NT2/D1 (cell line): ENCODE results near the gene TMEM208.

Experiments
- SUZ12 ChIP-seq: IDR thresholded peaks from 2 replicates; pipeline ENCODE4 v1.6.1; 2011; ENCODE audit not compliant: insufficient read length, insufficient read depth; ENCODE audit errors: extremely low read depth
- YY1 ChIP-seq: IDR thresholded peaks from 2 replicates; pipeline ENCODE4 v1.6.1; 2011; ENCODE audit not compliant: insufficient read length, insufficient read depth
- ZNF274 ChIP-seq: IDR thresholded peaks from 2 replicates; pipeline ENCODE4 v1.6.1; 2011; ENCODE audit warnings: mild to moderate bottlenecking, low read depth, low read length

- TF ChIP-seq YY1 (no peak), ZNF274 (no peak), SUZ12 (no peak)
Observed at GRCh38 chr16:67264866-67265265, 37.9 kb downstream of the TMEM208 start.
